K562 (cell line): ENCODE measurements around the gene NAIP.
"Not testable (repeated sequence)": the region's sequence is repeated elsewhere in the genome, so short reads cannot be mapped to it uniquely, and the experiment has no call there.

Experiments used
- CBX8 ChIP-seq: fragments of 200-600 bp; sonication (generic); IDR thresholded peaks from 2 replicates; pipeline ENCODE4 v1.6.1; 2012; ENCODE audit warnings: borderline replicate concordance, mixed run types, low read depth, mild to moderate bottlenecking, moderate library complexity, mixed read lengths, low read length, control low read depth, inconsistent platforms; ENCODE audit not compliant: poor library complexity, severe bottlenecking; ENCODE audit errors: extremely low read depth
- CREBBP ChIP-seq: IDR thresholded peaks from one replicate; pipeline ENCODE4 v1.6.1; 2012; ENCODE audit warnings: low read depth, mild to moderate bottlenecking, control low read depth, inconsistent platforms, low read length
- ESRRA ChIP-seq: fragments of 450-650 bp; IDR thresholded peaks from 2 replicates; pipeline ENCODE4 v1.6.1; 2014; ENCODE audit warnings: low read depth, mild to moderate bottlenecking, moderate library complexity, borderline replicate concordance
- JUN ChIP-seq, 2 experiments: sonication (generic) in 1 of 2; formaldehyde crosslinking in 1 of 2; IDR thresholded peaks; 2 replicates each; pipeline versions ENCODE4 v1.6.1 to v1.8.0; 2012 to 2022; ENCODE audit warnings: borderline replicate concordance in 2 of 2, mild to moderate bottlenecking in 2 of 2, improper control_type of control experiment in 1 of 2, low read depth in 1 of 2, low read length in 1 of 2, missing genetic modification reagents in 1 of 2
- LEF1 ChIP-seq: fragments of 450-650 bp; IDR thresholded peaks from 2 replicates; pipeline ENCODE4 v1.6.1; 2016; ENCODE audit warnings: mild to moderate bottlenecking
- NR3C1 ChIP-seq: sonication (generic); formaldehyde crosslinking; IDR thresholded peaks from 2 replicates; pipeline ENCODE4 v1.8.1; 2022; ENCODE audit warnings: missing genetic modification reagents
- POLR2A ChIP-seq: fragments of 450-650 bp; conservative IDR thresholded peaks from 2 replicates; pipeline ENCODE4 v1.6.1; 2016
- WHSC1 ChIP-seq: IDR thresholded peaks from one replicate; pipeline ENCODE4 v1.6.1; 2012; ENCODE audit warnings: low read length, control low read depth, inconsistent platforms
- TF ChIP-seq, protein P1 (sequence below): sonication (generic); formaldehyde crosslinking; IDR thresholded peaks from 2 replicates; pipeline ENCODE4 v1.5.0; 2020; ENCODE audit warnings: missing genetic modification reagents
- TF ChIP-seq, protein P2 (sequence below), 3 experiments: IDR thresholded peaks in 2 of 3; conservative IDR thresholded peaks in 1 of 3; 2 replicates each; pipeline ENCODE4 v1.5.1; 2011 to 2012; ENCODE audit warnings: low read length in 3 of 3, mild to moderate bottlenecking in 3 of 3, control low read depth in 2 of 3, improper control_type of control experiment in 1 of 3, inconsistent platforms in 1 of 3, low read depth in 1 of 3, mixed read lengths in 1 of 3, moderate library complexity in 1 of 3; ENCODE audit not compliant: insufficient read depth in 2 of 3
- TF ChIP-seq, protein P3 (sequence below), 2 experiments: fragments of 200-800 bp in 1 of 2; sonication (Bioruptor generic) in 1 of 2; sonication (generic) in 1 of 2; formaldehyde crosslinking in 1 of 2; IDR thresholded peaks in 1 of 2; conservative IDR thresholded peaks in 1 of 2; 2 replicates each; pipeline versions ENCODE4 v1.5.0 to v1.6.1; 2016 to 2020; ENCODE audit warnings: missing compliant biosample characterization in 1 of 2, missing genetic modification characterization in 1 of 2, missing genetic modification reagents in 1 of 2
- TF ChIP-seq, protein P4 (sequence below): fragments of 450-650 bp; IDR thresholded peaks from 2 replicates; pipeline ENCODE4 v1.6.1; 2016

DNA sequence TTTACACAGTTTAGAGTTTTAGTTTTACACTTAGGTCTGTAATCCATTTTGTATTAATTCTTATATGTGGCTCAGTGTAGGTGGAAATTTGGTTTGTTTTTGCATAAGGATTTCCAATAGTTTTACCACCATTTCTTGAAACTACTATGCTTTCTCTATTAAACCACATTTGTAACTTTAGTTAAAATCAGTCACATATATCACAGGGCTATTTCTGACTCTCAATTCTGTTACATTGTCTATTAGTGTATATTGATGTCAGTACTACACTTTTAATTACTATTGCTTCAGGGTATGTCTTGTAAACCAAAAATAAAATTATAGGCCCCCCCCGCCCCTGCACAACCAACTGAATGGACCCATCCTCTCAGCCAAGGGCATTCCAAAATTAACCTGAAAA, 92.6 kb downstream of the NAIP start:
- TF ChIP-seq ESRRA; JUN (IDR thresholded peaks at IDR 0.05; ENCODE audit: borderline replicate concordance, low read depth, low read length); JUN (CRISPR knock-in tag; IDR thresholded peaks at IDR 0.05; ENCODE audit: borderline replicate concordance); CBX8; NR3C1; CREBBP; LEF1; POLR2A; WHSC1: not testable (repeated sequence)
- TF ChIP-seq, protein P1, sequence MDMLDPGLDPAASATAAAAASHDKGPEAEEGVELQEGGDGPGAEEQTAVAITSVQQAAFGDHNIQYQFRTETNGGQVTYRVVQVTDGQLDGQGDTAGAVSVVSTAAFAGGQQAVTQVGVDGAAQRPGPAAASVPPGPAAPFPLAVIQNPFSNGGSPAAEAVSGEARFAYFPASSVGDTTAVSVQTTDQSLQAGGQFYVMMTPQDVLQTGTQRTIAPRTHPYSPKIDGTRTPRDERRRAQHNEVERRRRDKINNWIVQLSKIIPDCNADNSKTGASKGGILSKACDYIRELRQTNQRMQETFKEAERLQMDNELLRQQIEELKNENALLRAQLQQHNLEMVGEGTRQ (CRISPR knock-in tag): not testable (repeated sequence)
- TF ChIP-seq, protein P2, sequence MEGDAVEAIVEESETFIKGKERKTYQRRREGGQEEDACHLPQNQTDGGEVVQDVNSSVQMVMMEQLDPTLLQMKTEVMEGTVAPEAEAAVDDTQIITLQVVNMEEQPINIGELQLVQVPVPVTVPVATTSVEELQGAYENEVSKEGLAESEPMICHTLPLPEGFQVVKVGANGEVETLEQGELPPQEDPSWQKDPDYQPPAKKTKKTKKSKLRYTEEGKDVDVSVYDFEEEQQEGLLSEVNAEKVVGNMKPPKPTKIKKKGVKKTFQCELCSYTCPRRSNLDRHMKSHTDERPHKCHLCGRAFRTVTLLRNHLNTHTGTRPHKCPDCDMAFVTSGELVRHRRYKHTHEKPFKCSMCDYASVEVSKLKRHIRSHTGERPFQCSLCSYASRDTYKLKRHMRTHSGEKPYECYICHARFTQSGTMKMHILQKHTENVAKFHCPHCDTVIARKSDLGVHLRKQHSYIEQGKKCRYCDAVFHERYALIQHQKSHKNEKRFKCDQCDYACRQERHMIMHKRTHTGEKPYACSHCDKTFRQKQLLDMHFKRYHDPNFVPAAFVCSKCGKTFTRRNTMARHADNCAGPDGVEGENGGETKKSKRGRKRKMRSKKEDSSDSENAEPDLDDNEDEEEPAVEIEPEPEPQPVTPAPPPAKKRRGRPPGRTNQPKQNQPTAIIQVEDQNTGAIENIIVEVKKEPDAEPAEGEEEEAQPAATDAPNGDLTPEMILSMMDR (IDR thresholded peaks at IDR 0.05 in 2 of 3, conservative IDR thresholded peaks at IDR 0.05 in 1 of 3; ENCODE audit: insufficient read depth in 2 of 3, low read depth in 1 of 3, low read length in 3 of 3): not testable (repeated sequence)
- TF ChIP-seq, protein P3, sequence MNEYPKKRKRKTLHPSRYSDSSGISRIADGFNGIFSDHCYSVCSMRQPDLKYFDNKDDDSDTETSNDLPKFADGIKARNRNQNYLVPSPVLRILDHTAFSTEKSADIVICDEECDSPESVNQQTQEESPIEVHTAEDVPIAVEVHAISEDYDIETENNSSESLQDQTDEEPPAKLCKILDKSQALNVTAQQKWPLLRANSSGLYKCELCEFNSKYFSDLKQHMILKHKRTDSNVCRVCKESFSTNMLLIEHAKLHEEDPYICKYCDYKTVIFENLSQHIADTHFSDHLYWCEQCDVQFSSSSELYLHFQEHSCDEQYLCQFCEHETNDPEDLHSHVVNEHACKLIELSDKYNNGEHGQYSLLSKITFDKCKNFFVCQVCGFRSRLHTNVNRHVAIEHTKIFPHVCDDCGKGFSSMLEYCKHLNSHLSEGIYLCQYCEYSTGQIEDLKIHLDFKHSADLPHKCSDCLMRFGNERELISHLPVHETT (CRISPR knock-in tag; conservative IDR thresholded peaks at IDR 0.05 in 1 of 2, IDR thresholded peaks at IDR 0.05 in 1 of 2): not testable (repeated sequence)
- TF ChIP-seq, protein P4, sequence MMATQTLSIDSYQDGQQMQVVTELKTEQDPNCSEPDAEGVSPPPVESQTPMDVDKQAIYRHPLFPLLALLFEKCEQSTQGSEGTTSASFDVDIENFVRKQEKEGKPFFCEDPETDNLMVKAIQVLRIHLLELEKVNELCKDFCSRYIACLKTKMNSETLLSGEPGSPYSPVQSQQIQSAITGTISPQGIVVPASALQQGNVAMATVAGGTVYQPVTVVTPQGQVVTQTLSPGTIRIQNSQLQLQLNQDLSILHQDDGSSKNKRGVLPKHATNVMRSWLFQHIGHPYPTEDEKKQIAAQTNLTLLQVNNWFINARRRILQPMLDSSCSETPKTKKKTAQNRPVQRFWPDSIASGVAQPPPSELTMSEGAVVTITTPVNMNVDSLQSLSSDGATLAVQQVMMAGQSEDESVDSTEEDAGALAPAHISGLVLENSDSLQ: not testable (repeated sequence)
